Calu3 (cell line): Measurements from ENCODE around the gene RAD51B. TPM values are rescaled to one million over a fixed set of nuclear protein-coding genes. Genes with fewer than 3 reads are reported as not detected.

Source experiments
- BruUV-seq: library from RNA; stranded (reverse); fragments of 400-500 nt; replicated peaks from 2 replicates; lab custom pipeline; 2021; lab: Mats Ljungman, UMichigan
- CTCF ChIA-PET: fragments of 300-600 bp; sonication (Branson Sonifier 250); formaldehyde crosslinking; loops from one replicate; lab custom pipeline; 2022; ENCODE audit warnings: antibody characterized with exemption; lab: Charles Lee
- DNase-seq: peaks from one replicate; pipeline ENCODE4 v3.0.0; 2022
- H3K27ac Mint-ChIP-seq: one replicate; pipeline ENCODE4 v1.8.0; 2022; ENCODE audit warnings: mixed read lengths; ENCODE audit not compliant: unreplicated experiment
- H3K27me3 Mint-ChIP-seq: one replicate; pipeline ENCODE4 v1.8.0; 2022; ENCODE audit warnings: mixed read lengths; ENCODE audit not compliant: unreplicated experiment
- H3K36me3 Mint-ChIP-seq: one replicate; pipeline ENCODE4 v1.8.0; 2022; ENCODE audit warnings: mild to moderate bottlenecking, moderate library complexity, mixed read lengths; ENCODE audit not compliant: insufficient read depth, unreplicated experiment
- H3K4me1 Mint-ChIP-seq: one replicate; pipeline ENCODE4 v1.8.0; 2022; ENCODE audit warnings: mild to moderate bottlenecking, low read depth, mixed read lengths; ENCODE audit not compliant: unreplicated experiment
- H3K4me3 Mint-ChIP-seq: one replicate; pipeline ENCODE4 v1.8.0; 2022; ENCODE audit warnings: mild to moderate bottlenecking, low read depth, moderate library complexity, mixed read lengths; ENCODE audit not compliant: unreplicated experiment
- H3K9me3 Mint-ChIP-seq: one replicate; pipeline ENCODE4 v1.8.0; 2022; ENCODE audit warnings: low read depth, mixed read lengths; ENCODE audit not compliant: unreplicated experiment
- CTCF ChIP-seq: fragments of 200-600 bp; IDR thresholded peaks from one replicate; pipeline ENCODE4 v1.8.0; 2022; ENCODE audit warnings: antibody characterized with exemption; ENCODE audit not compliant: unreplicated experiment
- intact Hi-C: fragments of 100-400 bp; cut with micrococcal nuclease; formaldehyde crosslinking; loops from one replicate; pipeline ENCODE4 v1.10.0; 2022; ENCODE audit not compliant: unreplicated experiment
- total RNA-seq: library from RNA; stranded (reverse); gene quantifications from 2 replicates; pipeline ENCODE4 v1.2.3, GENCODE V29; 2022

Gene RAD51B
- total RNA-seq, 1 experiment from 2014 or later: 24.7 TPM

- H3K4me3 Mint-ChIP-seq: no peak overlapping the region
- no peaks in the 10 kb centered on the region for H3K27me3 Mint-ChIP-seq
- CTCF ChIA-PET: interaction anchor here (1.1 to 1.5 kb wide), 2 partner anchors 367 to 885 kb away, joined by 3 read pairs; no protein-coding TSS in a partner anchor
- no peaks in the 10 kb centered on the region for H3K36me3 Mint-ChIP-seq
- H3K4me1 Mint-ChIP-seq: peaks cover 41% of the 10 kb centered on the region
- intact Hi-C loops: loop anchor here (5.0 kb wide), 5 partner anchors 142 to 842 kb away; no protein-coding TSS in a partner anchor
- no peaks in the 10 kb centered on the region for H3K9me3 Mint-ChIP-seq
- H3K27ac Mint-ChIP-seq: peak overlapping the region; percentile 7
- DNase-seq: no peak
- BruUV-seq: no TSS peak
- no peak for TF ChIP-seq CTCF
Observed at GRCh38 chr14:67940486-67941455, 121.2 kb downstream of the RAD51B start.

GRCh38 chr14:67941456-67942018, 122.0 kb downstream of the RAD51B start:
- H3K27ac Mint-ChIP-seq: no peak overlapping the region
- H3K36me3 Mint-ChIP-seq: no peaks in the 10 kb centered on the region
- H3K9me3 Mint-ChIP-seq: no peaks in the 10 kb centered on the region
- DNase-seq: no peak
- intact Hi-C loops: loop anchor here (5.0 kb wide), 5 partner anchors 141 to 841 kb away; no protein-coding TSS in a partner anchor
- no peak for TF ChIP-seq CTCF
- H3K27me3 Mint-ChIP-seq: no peaks in the 10 kb centered on the region
- peaks cover 41% of the 10 kb centered on the region for H3K4me1 Mint-ChIP-seq
- BruUV-seq: no TSS peak
- CTCF ChIA-PET: interaction anchor here (1.1 to 1.5 kb wide), 2 partner anchors 366 to 884 kb away, joined by 3 read pairs; no protein-coding TSS in a partner anchor
- H3K4me3 Mint-ChIP-seq: no peak overlapping the region

- CTCF ChIA-PET: interaction anchor here (0.9 to 1.1 kb wide), 2 partner anchors 364 to 883 kb away, joined by 3 read pairs; no protein-coding TSS in a partner anchor
- Mint-ChIP-seq H3K9me3 (no peaks in the 10 kb centered on the region), H3K36me3 (no peaks in the 10 kb centered on the region), H3K27ac (no peak overlapping the region), H3K4me3 (no peak overlapping the region), H3K4me1 (peaks cover 41% of the 10 kb centered on the region), H3K27me3 (no peaks in the 10 kb centered on the region)
- no peak for DNase-seq
- intact Hi-C loops: loop anchor here (5.0 kb wide), 5 partner anchors 140 to 840 kb away; no protein-coding TSS in a partner anchor
- no peak for TF ChIP-seq CTCF
- no TSS peak for BruUV-seq
Observed at GRCh38 chr14:67942080-67942710, 122.6 kb downstream of the RAD51B start.

GRCh38 chr14:67943947-67944346, 124.4 kb downstream of the RAD51B start:
- Mint-ChIP-seq H3K36me3 (no peaks in the 10 kb centered on the region), H3K4me1 (peaks cover 41% of the 10 kb centered on the region), H3K9me3 (no peaks in the 10 kb centered on the region), H3K27me3 (no peaks in the 10 kb centered on the region), H3K27ac (peak overlapping the region; percentile 87), H3K4me3 (no peak overlapping the region)
- no TSS peak for BruUV-seq
- peak; percentile 75 for DNase-seq
- CTCF ChIA-PET: interaction anchor here (0.6 to 1.9 kb wide), 19 partner anchors 12 to 900 kb away, joined by 3 to 10 read pairs (median 4); partner anchors contain the start of gene ZFP36L1
- peak; percentile 60 for TF ChIP-seq CTCF
- intact Hi-C loops: loop anchor here (1.0 to 5.0 kb wide), 8 partner anchors 138 to 838 kb away; no protein-coding TSS in a partner anchor
